T-helper 22 cell (primary cell): ENCODE results near the gene ZC3HAV1.
"Not testable (repeated sequence)": the region's sequence is repeated elsewhere in the genome, so short reads cannot be mapped to it uniquely, and the experiment has no call there.

ENCODE experiments used
- DNase-seq: peaks from one replicate; pipeline ENCODE4 v3.0.0-alpha.2; 2020; ENCODE audit warnings: low read depth

The ZC3HAV1 gene

DNA sequence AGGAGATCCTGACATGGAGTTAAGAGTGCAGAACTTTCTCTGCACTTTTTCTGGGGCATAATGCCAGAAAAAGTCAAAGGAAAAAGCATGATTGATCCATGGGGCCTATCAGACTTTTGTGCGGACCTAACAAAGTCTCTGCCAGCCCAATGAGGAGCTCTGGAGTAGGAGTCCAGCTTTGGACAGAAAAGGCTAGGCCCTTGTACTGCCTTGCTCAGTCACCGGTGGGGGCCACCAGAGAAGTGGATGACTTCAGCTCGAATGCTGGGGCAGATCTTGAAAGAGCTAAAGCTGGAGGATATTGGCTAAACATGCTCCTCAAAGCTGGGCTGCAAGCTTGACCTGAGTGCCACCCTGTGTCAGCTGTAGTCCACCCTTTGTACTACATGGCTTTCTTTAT is 2.8 kb upstream of the ZC3HAV1 start:
- no peak for DNase-seq

DNA sequence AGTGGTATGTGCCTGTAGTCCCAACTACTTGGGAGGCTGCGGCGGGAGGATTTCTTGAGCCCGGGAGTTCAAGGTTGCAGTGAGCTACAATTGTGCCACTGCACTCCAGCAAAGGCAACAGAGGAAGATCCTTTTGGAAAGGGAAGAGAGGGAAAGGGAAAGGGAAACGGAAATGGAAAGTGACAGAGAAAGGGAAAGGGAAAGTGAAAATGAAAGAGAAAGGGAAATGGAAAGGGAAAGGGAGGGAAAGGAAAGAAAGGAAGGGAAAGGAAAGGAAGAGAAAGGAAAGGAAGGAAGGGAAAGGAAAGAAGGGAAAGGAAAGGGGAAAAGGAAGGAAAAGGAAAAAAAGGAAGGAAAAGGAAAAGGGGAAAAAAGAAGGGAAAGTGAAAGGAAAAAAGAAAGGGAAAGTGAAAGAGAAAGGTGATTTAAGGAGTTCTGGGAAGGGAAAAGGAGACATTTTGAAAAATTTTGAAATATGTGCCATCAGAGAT is 2.3 kb upstream of the ZC3HAV1 start:
- no peak for DNase-seq

GRCh38 chr7:139111147-139111546 is 1.6 kb upstream of the ZC3HAV1 start:
- DNase-seq, result no peak

GRCh38 chr7:139109983-139110411 is 477 bp upstream of the ZC3HAV1 start:
- no peak for DNase-seq

- DNase-seq, result no peak
Measured at GRCh38 chr7:139108266-139109187, 993 bp downstream of the ZC3HAV1 start.

DNA sequence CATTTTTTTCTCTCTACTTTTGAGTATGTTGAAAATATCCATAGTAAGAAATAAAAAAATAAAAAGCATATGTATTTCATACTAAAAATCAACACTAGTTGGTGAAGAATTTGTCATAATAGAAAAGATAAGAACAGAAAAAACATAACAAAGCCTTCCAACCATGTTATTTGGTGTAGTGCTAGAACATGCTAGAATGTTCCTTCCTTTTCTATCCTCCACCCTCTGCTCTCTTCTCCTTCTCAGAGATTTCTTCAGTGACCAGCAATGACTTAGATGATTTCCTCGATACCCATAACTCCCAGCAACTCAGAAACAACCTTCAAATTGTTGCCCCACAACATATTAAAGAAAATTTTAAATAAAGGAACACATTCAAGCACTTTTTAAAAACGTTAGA is 2.6 kb downstream of the ZC3HAV1 start:
- DNase-seq, result no peak

DNA sequence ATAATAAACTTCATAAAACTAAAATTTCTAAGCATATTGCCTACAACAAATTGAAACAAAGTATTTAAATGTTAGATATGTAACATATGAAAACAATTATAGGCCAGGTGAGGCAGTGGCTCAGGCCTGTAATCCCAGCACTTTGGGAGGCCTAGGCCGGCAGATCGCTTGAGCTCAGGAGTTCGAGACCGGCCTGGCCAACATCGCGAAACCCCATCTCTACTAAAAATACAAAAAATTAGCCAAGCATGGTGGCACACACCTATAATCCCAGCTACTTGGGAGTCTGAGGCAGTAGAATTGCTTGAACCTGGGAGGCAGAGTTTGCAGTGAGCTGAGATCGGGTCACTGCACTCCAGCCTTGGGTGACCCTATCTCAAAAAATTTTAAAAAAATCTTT is 3.3 kb downstream of the ZC3HAV1 start:
- DNase-seq, result not testable (repeated sequence)

DNA sequence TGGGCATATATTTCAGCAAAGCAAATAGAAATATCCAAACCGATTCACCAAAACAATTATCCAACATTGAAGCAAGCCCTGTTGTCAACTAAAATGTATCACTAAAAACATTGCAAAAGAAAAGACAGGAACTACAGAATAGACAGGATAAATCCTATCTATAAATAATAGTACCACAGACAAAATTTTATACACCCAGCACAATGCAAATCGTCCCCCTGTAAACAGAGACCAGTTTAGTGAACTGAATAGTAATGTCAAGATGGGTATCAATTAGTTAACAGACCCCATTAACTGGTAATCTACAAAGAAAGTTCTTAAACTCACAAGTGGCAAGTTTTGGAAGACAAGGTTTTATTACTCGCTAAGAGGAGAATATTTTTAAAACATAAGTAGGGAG is 4.0 kb downstream of the ZC3HAV1 start:
- DNase-seq, result no peak

GRCh38 chr7:139104091-139104450 is 5.4 kb downstream of the ZC3HAV1 start:
- no peak for DNase-seq

- DNase-seq, result no peak
Measured at GRCh38 chr7:139103057-139103815, 6.3 kb downstream of the ZC3HAV1 start.

DNA sequence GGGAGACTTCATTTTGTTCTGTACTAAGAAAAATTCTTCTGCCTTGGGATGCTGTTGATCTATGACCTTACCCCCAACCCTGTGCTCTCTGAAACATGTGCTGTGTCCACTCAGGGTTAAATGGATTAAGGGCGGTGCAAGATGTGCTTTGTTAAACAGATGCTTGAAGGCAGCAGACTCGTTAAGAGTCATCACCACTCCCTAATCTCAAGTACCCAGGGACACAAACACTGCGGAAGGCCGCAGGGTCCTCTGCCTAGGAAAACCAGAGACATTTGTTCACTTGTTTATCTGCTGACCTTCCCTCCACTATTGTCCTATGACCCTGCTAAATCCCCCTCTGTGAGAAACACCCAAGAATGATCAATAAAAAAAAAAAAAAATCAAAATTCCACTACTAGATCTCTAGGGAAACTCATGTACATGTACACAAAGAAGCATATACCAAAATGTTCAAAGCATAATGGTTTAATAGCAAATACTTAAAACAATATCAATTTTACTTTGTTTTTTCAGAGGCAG is 7.8 kb downstream of the ZC3HAV1 start:
- not testable (repeated sequence) for DNase-seq

DNA sequence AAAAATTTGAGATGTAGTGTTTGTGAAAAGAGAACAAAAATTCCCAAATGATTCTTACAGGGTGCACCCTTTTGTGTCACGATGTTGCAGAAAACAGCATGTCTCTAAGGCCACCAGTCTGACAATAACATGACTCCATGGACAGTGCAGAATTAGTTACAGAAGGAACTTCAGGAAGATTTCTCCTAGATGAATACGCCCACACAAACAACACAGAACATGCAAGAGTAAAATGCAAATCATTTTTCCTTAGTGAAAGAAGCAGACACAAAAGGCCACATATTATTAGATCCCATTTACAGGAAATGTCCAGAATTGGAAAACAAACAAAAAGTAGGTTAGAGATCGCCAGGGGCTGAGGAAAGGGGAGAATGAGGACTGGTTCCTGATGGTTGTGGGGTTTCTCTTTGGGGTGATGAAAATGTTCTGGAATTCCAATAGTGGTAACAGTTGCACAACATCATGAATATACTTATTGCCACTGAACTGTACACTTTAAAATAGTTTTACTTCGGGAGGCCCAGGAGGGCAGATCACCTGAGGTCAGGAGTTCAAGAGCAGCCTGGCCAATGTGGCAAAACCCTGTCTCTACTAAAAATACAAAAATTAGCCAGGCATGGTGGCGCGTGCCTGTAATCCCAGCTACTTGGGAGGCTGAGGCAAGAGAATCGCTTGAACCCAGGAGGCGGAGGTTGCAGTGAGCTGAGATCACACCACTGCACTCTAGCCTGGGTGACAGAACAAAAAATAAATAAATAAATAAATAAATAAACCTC is 10.2 kb downstream of the ZC3HAV1 start:
- DNase-seq, result no peak

GRCh38 chr7:139095194-139095659 is 14.3 kb downstream of the ZC3HAV1 start:
- DNase-seq, result peak; percentile 81

DNA sequence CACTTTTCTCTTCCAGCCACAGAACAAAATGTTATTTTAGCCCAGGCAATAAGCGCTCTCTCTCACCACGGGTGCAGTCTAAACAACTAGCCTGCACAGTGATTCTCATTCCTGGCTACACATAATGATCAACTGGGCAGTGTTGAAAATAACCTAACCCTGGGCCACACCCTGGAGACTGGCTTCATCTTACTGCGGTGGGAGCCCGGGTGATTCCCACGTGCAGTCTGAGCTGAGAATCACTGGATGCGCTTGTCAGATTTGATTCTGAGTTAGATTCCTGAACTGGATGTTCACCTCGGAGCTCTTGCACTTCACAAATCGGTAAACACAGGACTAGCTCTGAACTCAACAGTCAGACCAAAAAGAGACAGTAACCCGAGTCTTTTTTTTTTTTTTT is 14.9 kb downstream of the ZC3HAV1 start:
- DNase-seq, result no peak

DNA sequence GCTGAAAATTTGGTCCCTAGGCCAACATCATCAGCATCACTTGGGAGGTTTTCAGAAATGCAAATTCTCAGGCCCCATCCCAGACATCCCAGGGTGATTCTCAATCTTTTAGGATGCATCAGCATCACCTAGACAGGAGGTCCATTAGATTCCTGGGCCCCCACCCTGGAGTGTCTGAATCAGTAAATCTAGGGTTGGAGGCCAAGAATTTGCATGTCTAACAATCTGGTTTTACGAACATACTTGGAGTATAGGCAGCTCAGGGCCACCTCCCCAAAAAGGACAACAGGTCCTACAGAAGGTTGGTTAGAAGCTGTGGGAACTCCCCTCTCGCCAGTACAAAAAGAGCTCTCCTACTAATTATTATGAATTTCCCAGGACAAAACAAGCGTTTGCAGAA is 15.5 kb downstream of the ZC3HAV1 start:
- DNase-seq, result no peak

DNA sequence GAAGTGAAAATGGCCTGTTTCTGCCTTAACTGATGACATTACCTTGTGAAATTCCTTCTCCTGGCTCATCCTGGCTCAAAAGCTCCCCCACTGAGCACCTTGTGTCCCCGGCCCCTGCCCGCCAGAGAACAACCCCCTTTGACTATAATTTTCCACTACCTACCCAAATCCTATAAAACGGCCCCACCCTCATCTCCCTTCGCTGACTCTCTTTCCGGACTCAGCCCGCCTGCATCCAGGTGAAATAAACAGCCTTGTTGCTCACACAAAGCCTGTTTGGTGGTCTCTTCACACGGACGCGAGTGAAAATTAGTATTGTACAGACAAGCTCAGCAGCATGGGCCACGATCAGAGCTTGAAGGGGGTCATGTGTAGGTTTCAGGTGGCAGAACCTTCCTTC is 16.0 kb downstream of the ZC3HAV1 start:
- not testable (repeated sequence) for DNase-seq

DNA sequence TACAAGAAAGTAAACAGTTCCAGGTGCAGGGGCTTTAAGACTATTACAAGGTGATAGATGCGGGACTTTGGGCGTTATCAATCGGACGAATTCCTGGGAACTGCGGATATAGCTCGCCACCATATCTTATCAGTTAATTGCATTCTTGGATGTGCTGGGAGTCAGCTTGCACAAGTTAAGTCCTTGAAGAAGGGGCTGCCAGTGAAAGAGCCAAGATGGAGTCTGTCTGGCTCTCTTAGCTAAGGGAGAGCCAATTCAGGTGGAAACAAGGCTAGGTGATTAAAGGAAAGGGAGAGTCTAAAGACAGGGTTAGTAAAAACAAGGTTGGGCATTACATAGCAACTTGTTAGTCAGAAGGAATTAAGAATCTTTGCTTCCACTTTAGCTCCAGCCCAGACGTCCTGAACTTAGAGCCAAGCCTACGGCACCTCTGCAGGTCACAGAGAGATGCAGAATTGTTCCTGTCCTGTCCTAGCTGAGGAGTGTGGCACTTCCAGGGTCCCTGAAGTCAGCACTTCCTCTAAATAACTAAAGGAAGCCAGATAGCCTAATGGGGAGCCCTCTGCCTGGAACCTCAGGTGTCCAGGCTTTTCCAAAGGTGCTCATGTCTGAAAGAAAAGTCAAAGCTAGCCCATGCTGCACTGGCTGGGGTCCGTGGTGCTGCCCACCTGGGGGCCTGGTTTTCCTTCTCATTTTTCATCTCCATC is 17.3 kb downstream of the ZC3HAV1 start:
- no peak for DNase-seq

DNA sequence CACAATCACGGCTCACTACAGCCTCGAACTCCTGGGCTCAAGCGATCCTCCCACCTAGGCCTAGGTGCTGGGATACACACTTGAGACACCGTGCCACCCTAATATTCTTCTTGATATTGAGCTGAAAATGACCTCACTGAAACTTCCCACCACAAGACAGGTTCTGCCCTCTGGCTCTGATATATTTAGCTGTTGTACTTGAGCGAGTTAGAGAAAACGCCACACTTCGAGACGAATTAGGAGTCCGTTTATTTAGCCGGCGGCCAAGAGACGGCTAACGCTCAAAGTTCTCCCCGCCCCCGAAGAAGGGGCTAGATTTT is 17.9 kb downstream of the ZC3HAV1 start:
- no peak for DNase-seq

GRCh38 chr7:139089118-139089517 is 20.4 kb downstream of the ZC3HAV1 start:
- no peak for DNase-seq

GRCh38 chr7:139088268-139088667 is 21.3 kb downstream of the ZC3HAV1 start:
- no peak for DNase-seq

DNA sequence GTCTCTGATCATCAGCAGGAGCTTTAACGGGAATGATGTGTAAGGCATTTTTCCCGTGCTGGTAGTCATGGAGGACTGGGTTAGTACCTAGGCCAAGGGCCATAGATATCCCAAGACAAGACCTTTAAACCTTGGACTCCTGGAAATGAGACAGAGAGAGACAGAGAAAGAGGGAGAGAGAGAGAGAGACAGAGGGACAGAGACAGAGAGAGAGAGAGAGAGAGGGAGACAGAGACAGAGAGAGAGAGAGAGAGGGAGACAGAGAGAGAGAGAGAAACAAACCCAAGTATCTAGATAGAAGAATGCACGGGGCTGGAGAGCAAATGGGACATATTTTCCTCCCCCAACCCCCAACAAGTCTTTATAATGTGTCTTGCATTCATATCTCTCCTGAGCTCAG is 22.3 kb downstream of the ZC3HAV1 start:
- DNase-seq, result no peak
